SK-N-SH (cell line): ENCODE results near the gene SLC26A4. TPM values are rescaled to one million over a fixed set of nuclear protein-coding genes. Genes with fewer than 3 reads are reported as not detected.

Experiments used
- CTCF ChIA-PET: fragments of 300-600, 350-600 bp; formaldehyde crosslinking; extraction: SDS; loops from one replicate; lab custom pipeline; 2021; lab: Yijun Ruan, JAX
- POLR2A ChIA-PET: fragments of 350-600 bp; sonication (Branson Sonifier 250); formaldehyde crosslinking; extraction: SDS; loops from one replicate; lab custom pipeline; 2020; ENCODE audit warnings: antibody characterized with exemption, inconsistent platforms; lab: Yijun Ruan, JAX
- DNase-seq: peaks from one replicate; pipeline ENCODE4 v3.0.0; 2012
- H2AFZ ChIP-seq: fragments of 200-600 bp; sonication (generic); 2 replicates; pipeline ENCODE4 v1.8.1; 2016; ENCODE audit warnings: antibody characterized with exemption, mild to moderate bottlenecking, low read depth
- H3F3A ChIP-seq: fragments of 200-600 bp; sonication (generic); replicated peaks from 2 replicates; pipeline ENCODE3; 2016; ENCODE audit warnings: antibody characterized with exemption, mild to moderate bottlenecking; ENCODE audit not compliant: insufficient read depth
- H3K27ac ChIP-seq, 2 experiments: fragments of 200-500 bp in 1 of 2; fragments of 200-600 bp in 1 of 2; sonication (Bioruptor generic) in 1 of 2; sonication (generic), shearing (Covaris generic) in 1 of 2; 2 replicates each; pipeline versions ENCODE4 v1.5.1 to v1.6.1; 2014 to 2016; ENCODE audit warnings: low read depth in 2 of 2, inconsistent platforms in 1 of 2, low read length in 1 of 2, mild to moderate bottlenecking in 1 of 2, mixed read lengths in 1 of 2
- H3K27me3 ChIP-seq: fragments of 200-600 bp; sonication (generic), shearing (Covaris generic); 2 replicates; pipeline ENCODE4 v1.6.1; 2016; ENCODE audit warnings: mixed run types; ENCODE audit not compliant: insufficient read depth
- H3K36me3 ChIP-seq, 2 experiments: fragments of 200-500 bp in 1 of 2; fragments of 200-600 bp in 1 of 2; sonication (Bioruptor generic) in 1 of 2; sonication (generic) in 1 of 2; replicated peaks in 1 of 2; 2 replicates each; pipeline versions ENCODE3 to v1.5.1; 2014 to 2016; ENCODE audit warnings: low read length in 1 of 2, mild to moderate bottlenecking in 1 of 2; ENCODE audit not compliant: insufficient read depth in 2 of 2, control insufficient read depth in 1 of 2
- H3K4me1 ChIP-seq, 2 experiments: fragments of 200-500 bp in 1 of 2; fragments of 200-600 bp in 1 of 2; sonication (Bioruptor generic) in 1 of 2; sonication (generic), shearing (Covaris generic) in 1 of 2; 2 replicates each; pipeline versions ENCODE4 v1.5.1 to v1.6.1; 2014 to 2016; ENCODE audit warnings: low read depth in 1 of 2, low read length in 1 of 2, mixed run types in 1 of 2; ENCODE audit not compliant: insufficient read depth in 2 of 2, control insufficient read depth in 1 of 2
- H3K4me2 ChIP-seq: fragments of 200-600 bp; sonication (generic), shearing (Covaris generic); 2 replicates; pipeline ENCODE4 v1.6.1; 2017; ENCODE audit warnings: mixed run types
- H3K4me3 ChIP-seq, 2 experiments: fragments of 200-500 bp in 1 of 2; fragments of 200-600 bp in 1 of 2; sonication (Bioruptor generic) in 1 of 2; sonication (generic), shearing (Covaris generic) in 1 of 2; 2 replicates each; pipeline versions ENCODE4 v1.5.1 to v1.8.1; 2014 to 2016; ENCODE audit warnings: low read depth in 2 of 2, inconsistent platforms in 1 of 2, low read length in 1 of 2, mild to moderate bottlenecking in 1 of 2, mixed read lengths in 1 of 2, moderate library complexity in 1 of 2
- H3K79me2 ChIP-seq: fragments of 200-600 bp; sonication (generic); 2 replicates; pipeline ENCODE4 v1.8.1; 2017; ENCODE audit warnings: mild to moderate bottlenecking; ENCODE audit not compliant: insufficient read depth
- H3K9ac ChIP-seq: fragments of 200-600 bp; sonication (generic); 2 replicates; pipeline ENCODE4 v1.6.1; 2017; ENCODE audit warnings: mixed run types
- H3K9me2 ChIP-seq: fragments of 200-600 bp; sonication (generic); 2 replicates; pipeline ENCODE4 v1.6.1; 2017; ENCODE audit warnings: mixed run types
- H3K9me3 ChIP-seq: fragments of 200-600 bp; sonication (generic); 2 replicates; pipeline ENCODE4 v1.6.1; 2017; ENCODE audit warnings: mixed run types, mild to moderate bottlenecking, moderate library complexity
- H4K20me1 ChIP-seq: fragments of 200-600 bp; sonication (generic); 2 replicates; pipeline ENCODE4 v1.6.1; 2017; ENCODE audit warnings: mild to moderate bottlenecking, mixed run types; ENCODE audit not compliant: insufficient read depth
- CHD2 ChIP-seq: fragments of 150-350 bp; IDR thresholded peaks from 2 replicates; pipeline ENCODE4 v1.6.1; 2018; ENCODE audit warnings: low read length; ENCODE audit not compliant: partially characterized antibody
- ELF1 ChIP-seq: IDR thresholded peaks from 2 replicates; pipeline ENCODE4 v1.4.0; 2012
- EP300 ChIP-seq, 2 experiments: IDR thresholded peaks; 2 replicates each; pipeline versions ENCODE4 v1.4.0 to v1.6.1; 2012; ENCODE audit warnings: borderline replicate concordance in 1 of 2, low read depth in 1 of 2, low read length in 1 of 2
- FOXJ3 ChIP-seq: sonication (generic); formaldehyde crosslinking; IDR thresholded peaks from 2 replicates; pipeline ENCODE4 v1.5.1; 2020; ENCODE audit warnings: mild to moderate bottlenecking, missing genetic modification reagents
- IRF3 ChIP-seq: fragments of 150-350 bp; IDR thresholded peaks from 2 replicates; pipeline ENCODE4 v1.6.1; 2016; ENCODE audit warnings: mild to moderate bottlenecking, low read depth, low read length
- JUND ChIP-seq: IDR thresholded peaks from 2 replicates; pipeline ENCODE4 v1.4.0; 2012
- NFIC ChIP-seq: IDR thresholded peaks from 2 replicates; pipeline ENCODE4 v1.4.0; 2012; ENCODE audit warnings: borderline replicate concordance
- PBX3 ChIP-seq: IDR thresholded peaks from 2 replicates; pipeline ENCODE4; 2012
- RAD21 ChIP-seq: IDR thresholded peaks from 2 replicates; pipeline ENCODE4 v1.6.1; 2012; ENCODE audit warnings: mild to moderate bottlenecking, low read length
- RCOR1 ChIP-seq: fragments of 150-350 bp; IDR thresholded peaks from 2 replicates; pipeline ENCODE4 v1.6.1; 2017; ENCODE audit warnings: antibody characterized with exemption, low read length
- RXRA ChIP-seq: IDR thresholded peaks from 2 replicates; pipeline ENCODE4 v1.4.0; 2012; ENCODE audit warnings: low read depth, mild to moderate bottlenecking, borderline replicate concordance
- SIN3A ChIP-seq: IDR thresholded peaks from 2 replicates; pipeline ENCODE4 v1.6.1; 2012; ENCODE audit warnings: low read depth, mild to moderate bottlenecking, low read length, moderate library complexity, borderline replicate concordance
- SMC3 ChIP-seq: IDR thresholded peaks from 2 replicates; pipeline ENCODE4 v1.6.1; 2012; ENCODE audit warnings: low read depth, low read length, improper control_type of control experiment
- TAF1 ChIP-seq: IDR thresholded peaks from 2 replicates; pipeline ENCODE4 v1.6.1; 2012; ENCODE audit warnings: low read depth, mild to moderate bottlenecking, low read length, moderate library complexity, borderline replicate concordance
- TCF12 ChIP-seq: IDR thresholded peaks from 2 replicates; pipeline ENCODE4 v1.4.0; 2012
- USF1 ChIP-seq: IDR thresholded peaks from 2 replicates; pipeline ENCODE4 v1.4.0; 2012; ENCODE audit warnings: low read depth, borderline replicate concordance
- USF2 ChIP-seq: fragments of 150-350 bp; IDR thresholded peaks from 2 replicates; pipeline ENCODE4 v1.6.1; 2017; ENCODE audit warnings: antibody characterized with exemption, low read length, low read depth, borderline replicate concordance
- WGBS: methylation state at CpG from one replicate; pipeline ENCODE4 v1.1.6; 2017; ENCODE audit warnings: low lambda C conversion rate; 5-methylcytosine and 5-hydroxymethylcytosine counted together
- polyA plus RNA-seq, 3 experiments: library from polyadenylated mRNA; depleted of rRNA; stranded (reverse); fragments of >200 nt; gene quantifications; 2 replicates each; pipeline ENCODE4 v1.2.3, GENCODE V29; 2012

The SLC26A4 gene
- polyA plus RNA-seq, 1 of the 3 experiments (the other 2 are of a cell fraction): 0.61 TPM

- TF ChIP-seq RAD21 (no peak), JUND (no peak), USF2 (no peak), FOXJ3 (CRISPR knock-in tag) (no peak), TCF12 (no peak), IRF3 (no peak), ELF1 (no peak)
These were observed 32.1 kb upstream of the SLC26A4 start (continued) for GRCh38 chr7:107628461-107629064.

GRCh38 chr7:107630342-107630741 lies 30.3 kb upstream of the SLC26A4 start:
- Histone ChIP-seq H3K79me2 (no peaks in the 10 kb centered on the region), H3F3A (no peaks in the 10 kb centered on the region), H3K9me2 (no peaks in the 10 kb centered on the region), H3K9ac (no peak overlapping the region), H3K27ac (no peak overlapping the region), H3K4me2 (no peak overlapping the region), H3K36me3 (no peaks in the 10 kb centered on the region), H4K20me1 (no peaks in the 10 kb centered on the region), H3K4me3 (no peak overlapping the region), H2AFZ (no peak overlapping the region), H3K4me1 (peaks cover 0 to 5% of the 10 kb centered on the region in 2 experiments; a peak in 1 of 4 replicates), H3K27me3 (no peaks in the 10 kb centered on the region), H3K9me3 (no peaks in the 10 kb centered on the region)
- POLR2A ChIA-PET: no interaction called here
- CTCF ChIA-PET: no interaction called here
- no peak for TF ChIP-seq SMC3
- TF ChIP-seq PBX3: no peak
- no peak for TF ChIP-seq RAD21
- no peak for TF ChIP-seq IRF3
- no peak for TF ChIP-seq ELF1
- no peak for TF ChIP-seq FOXJ3 (CRISPR knock-in tag)
- TF ChIP-seq TAF1: no peak
- TF ChIP-seq RXRA: no peak
- TF ChIP-seq NFIC: no peak
- no peak for TF ChIP-seq CHD2
- no peak for TF ChIP-seq RCOR1
- TF ChIP-seq USF1: no peak
- TF ChIP-seq SIN3A: no peak
- TF ChIP-seq EP300 (IDR thresholded peaks at IDR 0.05; ENCODE audit: borderline replicate concordance in 1 of 2, low read depth in 1 of 2, low read length in 1 of 2): no peak
- 92% methylated on average over 8 of the region's 8 CpGs for WGBS
- DNase-seq: no peak
